GM18511 (cell line): ENCODE measurements around the gene CPA5.

Experiments
- ATAC-seq: cut with Tn5 transposase; IDR thresholded peaks from one replicate; pipeline ENCODE4 v1.9.1; 2021; ENCODE audit warnings: mild to moderate bottlenecking, moderate library complexity; ENCODE audit not compliant: unreplicated experiment

CPA5 gene

DNA sequence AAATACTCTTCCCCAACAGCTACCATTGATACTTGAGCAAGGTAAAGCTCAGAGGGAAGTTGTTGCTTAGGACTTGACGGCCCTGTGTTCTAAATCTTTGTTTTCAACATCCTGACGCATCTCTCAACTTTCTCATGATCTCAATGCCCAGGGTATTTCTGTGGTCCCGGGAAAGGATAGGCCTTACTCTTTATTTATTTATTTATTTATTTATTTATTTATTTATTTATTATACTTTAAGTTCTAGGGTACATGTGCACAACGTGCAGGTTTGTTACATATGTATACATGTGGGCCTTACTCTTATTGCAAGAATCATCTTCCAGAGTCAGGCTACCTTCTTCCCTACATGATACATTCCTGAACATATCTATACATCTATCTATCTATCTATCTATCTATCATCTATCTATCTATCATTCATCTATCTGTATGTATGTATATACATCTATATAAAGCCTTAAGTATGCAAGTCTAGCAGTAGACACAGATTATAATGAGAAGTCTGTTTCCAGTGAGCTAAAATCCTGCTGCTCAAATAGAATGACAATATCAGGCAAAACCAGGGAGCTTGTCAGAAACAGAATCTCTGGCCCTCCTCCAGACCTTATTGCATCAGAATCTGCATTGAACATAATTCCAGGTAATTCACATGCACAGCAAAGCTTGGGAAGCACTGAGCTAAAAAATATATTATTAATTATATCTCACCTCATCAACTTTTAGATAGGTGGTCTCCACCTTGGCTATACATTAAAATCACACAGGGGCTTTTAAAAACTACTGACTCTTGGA, 12.2 kb upstream of the CPA5 start:
- no peak for ATAC-seq

DNA sequence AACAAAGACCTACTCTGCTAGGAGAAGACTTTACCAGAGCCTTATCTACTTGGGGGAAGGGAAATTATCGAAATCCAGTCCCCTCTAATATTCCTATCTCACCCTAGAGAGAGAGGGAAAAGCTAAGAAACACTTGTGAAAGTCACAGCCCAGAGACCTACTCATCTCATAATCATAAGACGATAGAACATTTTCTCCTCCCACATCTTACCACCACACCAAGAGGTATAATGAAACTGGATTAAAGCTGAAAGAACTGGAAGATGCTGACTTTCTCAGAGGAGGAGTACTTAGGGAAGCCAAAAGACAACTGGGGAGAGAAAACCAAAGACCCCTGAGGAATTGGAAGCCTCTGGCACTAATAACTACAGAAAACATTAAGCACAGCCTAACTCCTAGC, 10.8 kb upstream of the CPA5 start:
- no peak for ATAC-seq

GRCh38 chr7:130334274-130334673, 10.3 kb upstream of the CPA5 start:
- no peak for ATAC-seq

DNA sequence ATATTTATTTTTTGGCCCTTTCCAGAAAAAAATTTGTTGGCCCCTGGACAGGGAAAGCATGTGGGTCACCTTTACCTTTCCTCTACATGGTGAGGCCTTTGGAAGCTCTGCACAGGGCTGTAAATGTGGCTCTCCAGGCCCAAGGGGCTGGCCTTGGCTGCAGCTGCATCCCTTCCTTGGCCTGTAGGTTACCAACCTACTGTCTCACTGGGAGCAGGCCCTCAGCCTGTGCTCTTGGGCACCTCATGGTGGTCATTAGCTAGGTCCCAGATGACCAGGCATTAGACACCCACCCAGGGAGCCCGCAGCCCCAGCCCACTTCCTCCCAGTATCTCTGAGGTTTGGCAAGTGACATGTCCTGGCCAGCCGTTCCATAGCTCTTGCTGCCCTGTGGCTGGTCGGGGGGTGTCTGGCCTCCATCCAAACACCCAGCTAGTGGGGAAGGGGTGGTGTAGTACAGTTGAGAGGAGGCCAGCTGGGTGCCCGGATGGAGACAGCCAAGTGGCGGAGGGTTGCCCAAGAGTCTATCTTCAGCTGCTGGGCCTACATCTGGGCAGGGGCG, 7.1 kb upstream of the CPA5 start:
- ATAC-seq = no peak

- no peak for ATAC-seq
These were observed 6.4 kb upstream of the CPA5 start for GRCh38 chr7:130338233-130338632.

DNA sequence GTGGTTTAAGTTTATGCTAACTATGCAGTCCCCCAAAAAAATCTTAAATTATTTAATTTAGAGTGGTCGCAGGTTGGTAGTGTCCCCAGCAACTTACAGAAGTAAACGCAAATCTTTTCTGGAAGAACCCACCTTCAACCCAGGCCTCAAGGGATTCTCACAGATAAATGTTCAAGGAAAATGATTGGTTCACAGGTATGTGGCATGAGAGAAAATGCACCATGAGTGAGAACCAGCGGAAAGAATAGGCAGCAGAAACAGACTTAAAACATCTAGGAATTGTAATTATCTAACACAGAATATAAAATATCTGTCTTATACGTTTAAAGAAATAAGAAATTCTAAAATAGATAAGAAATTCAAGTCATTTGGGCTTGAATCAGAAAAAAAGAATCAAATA, 2.7 kb upstream of the CPA5 start:
- no peak for ATAC-seq

DNA sequence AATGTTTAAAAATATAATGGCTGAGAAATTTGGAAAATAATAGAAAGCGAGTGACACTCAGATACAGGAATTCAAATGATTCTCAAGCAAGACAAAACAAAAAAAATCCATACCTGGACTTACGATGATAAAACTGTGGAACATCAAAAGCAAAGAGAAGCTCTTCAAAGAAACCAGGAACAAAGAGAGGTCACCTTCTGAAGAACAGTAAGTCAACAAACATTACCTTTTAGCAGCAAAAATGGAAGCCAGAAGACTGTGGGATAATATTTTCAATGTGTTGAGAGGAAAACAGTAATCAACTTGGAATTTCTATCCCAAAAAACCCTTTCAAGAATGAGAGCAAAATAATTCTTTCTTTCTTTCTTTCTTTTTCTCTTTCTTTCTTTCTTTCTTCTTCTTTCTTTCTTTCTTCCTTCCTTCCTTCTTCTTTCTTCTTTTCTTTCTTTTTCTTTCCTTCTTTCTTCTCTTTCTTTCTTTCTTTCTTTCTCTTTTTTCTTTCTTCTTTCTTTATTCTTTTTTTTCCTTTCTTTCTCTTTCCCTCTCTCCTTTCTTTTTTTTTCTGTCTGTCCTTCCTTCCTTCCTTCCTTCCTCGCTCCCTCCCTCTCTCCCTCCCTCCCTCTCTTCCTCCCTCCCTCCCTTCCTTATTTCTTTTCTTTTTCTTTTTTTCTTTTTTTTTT, 1.8 kb upstream of the CPA5 start:
- no peak for ATAC-seq

- no peak for ATAC-seq
These were observed 520 bp downstream of the CPA5 start for GRCh38 chr7:130345136-130345535.

DNA sequence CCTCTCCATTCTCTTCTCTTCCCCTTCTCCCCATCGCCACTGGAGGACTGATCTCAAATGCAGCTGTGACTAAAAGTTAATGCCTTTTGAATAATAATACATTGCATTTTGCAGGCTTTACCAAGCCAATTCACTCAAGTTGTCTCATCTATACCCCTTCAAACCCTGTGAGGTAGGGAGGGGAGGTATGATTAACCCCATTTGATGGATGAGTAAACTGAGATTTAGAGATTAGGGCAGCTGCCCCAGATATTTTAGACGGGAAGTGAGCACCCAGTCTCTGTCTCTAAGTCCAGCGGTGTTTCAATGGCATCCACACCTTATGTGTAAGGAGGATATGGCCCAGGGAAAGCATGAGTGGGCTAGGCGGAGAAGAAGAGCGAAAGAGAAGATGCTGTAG, 1.1 kb downstream of the CPA5 start:
- ATAC-seq = no peak

- ATAC-seq = no peak
These were observed 1.7 kb downstream of the CPA5 start for GRCh38 chr7:130346177-130346905.

DNA sequence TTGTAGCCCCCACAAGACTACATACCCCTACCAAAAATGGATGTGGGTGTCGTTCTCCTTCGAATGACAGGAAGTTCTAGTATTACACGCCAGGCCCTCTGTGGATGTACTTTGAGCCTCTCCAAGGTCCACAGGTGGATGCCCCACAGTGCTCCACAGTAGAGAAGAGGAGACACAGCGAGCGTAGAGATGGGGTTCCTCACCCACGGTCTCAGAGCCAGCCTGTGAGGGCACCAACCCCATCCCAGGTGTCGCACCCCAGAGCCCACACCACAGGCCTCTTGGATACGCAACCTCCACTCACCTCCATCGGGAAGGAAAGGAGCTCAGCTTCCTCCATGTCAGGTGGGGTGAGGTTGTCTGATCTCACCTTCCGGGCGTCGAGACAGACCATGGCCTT, 2.3 kb downstream of the CPA5 start:
- no peak for ATAC-seq

DNA sequence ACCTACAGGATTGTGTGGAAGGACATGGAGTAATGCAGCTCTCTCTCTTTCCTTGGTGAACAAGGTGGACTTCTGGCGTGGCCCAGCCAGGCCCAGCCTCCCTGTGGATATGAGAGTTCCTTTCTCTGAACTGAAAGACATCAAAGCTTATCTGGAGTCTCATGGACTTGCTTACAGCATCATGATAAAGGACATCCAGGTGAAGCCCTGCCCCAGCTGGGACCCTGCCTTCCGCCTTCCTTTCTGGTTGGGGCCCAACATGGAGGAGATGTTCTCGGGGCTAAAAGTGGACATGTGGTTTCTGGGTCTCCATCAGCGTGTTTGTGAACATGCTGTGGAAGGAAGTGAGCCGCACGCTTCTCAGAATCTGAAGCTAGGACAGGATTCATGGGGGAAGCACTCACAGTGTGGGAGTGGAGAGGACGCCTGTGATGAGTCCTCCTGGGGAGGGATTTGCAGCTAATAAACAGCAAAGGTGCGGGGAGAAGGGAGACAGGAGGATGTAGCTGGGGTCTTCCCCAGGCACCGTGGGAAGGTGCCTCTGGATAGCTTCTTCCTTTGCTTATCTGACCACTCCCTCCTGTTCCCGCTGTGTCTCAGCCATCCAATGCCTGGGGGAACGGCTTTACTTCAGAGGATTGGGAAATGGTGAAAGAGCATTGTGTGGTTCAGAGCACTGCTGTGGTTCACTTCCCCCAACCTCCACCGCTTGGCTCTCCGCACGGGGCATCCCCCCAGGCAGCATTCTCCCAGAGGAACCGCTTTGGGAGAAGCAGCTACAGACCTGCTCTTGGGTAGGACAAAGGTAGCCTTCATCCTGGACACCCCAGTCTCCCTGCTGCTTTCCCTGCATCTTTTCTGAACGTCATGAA, 5.5 kb downstream of the CPA5 start:
- no peak for ATAC-seq

GRCh38 chr7:130350945-130351790, 6.6 kb downstream of the CPA5 start:
- ATAC-seq = no peak

DNA sequence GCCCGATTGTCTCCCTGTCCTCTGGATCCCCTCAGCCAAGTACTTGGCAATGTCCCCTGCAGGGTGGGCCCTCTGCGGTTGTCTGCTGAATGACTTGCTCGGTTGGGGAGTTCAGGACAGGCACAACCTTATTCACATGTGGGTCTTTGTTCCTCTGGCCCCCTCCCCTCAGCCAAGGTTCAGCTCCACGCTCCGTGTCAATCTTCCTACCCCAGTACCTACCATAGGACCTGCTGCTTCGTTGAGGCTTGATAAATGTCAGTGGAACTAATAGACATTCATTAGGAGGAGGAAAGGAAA, 7.1 kb downstream of the CPA5 start:
- ATAC-seq = no peak

GRCh38 chr7:130352194-130353074, 7.8 kb downstream of the CPA5 start:
- no peak for ATAC-seq

GRCh38 chr7:130353196-130353595, 8.6 kb downstream of the CPA5 start:
- no peak for ATAC-seq

GRCh38 chr7:130356121-130356875, 11.7 kb downstream of the CPA5 start:
- ATAC-seq = no peak
